Pons (tissue), 1 donor: ENCODE data around the gene RNF227.
"Not testable (repeated sequence)": the region's sequence is repeated elsewhere in the genome, so short reads cannot be mapped to it uniquely, and the experiment has no call there.

Source experiments
- DNase-seq: peaks from one replicate; pipeline ENCODE4 v3.0.0-alpha.2; 2016; ENCODE audit warnings: low spot score

RNF227 gene

DNA sequence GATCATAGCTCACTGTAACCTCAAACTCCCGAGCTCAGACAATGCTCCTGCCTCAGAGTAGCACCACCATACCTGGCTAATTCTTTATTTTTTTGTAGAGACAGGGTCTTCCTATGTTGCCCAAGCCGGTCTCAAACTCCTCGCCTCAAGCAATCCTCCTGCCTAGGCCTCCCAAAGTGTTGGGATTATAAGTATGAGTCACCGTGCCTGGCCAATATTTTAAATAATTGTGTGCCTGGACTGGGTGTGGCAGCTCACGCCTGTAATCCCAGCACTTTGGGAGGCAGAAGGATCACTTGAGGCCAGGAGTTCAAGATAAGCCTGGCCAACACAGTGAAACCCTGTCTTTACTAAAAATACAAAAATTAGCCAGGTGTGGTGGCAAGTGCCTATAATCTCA lies 51.7 kb downstream of the RNF227 start:
- not testable (repeated sequence) for DNase-seq
